ENCODE results near the gene SND1.
"Not testable (repeated sequence)": the region's sequence is repeated elsewhere in the genome, so short reads cannot be mapped to it uniquely, and the experiment has no call there.

SND1 gene

DNA sequence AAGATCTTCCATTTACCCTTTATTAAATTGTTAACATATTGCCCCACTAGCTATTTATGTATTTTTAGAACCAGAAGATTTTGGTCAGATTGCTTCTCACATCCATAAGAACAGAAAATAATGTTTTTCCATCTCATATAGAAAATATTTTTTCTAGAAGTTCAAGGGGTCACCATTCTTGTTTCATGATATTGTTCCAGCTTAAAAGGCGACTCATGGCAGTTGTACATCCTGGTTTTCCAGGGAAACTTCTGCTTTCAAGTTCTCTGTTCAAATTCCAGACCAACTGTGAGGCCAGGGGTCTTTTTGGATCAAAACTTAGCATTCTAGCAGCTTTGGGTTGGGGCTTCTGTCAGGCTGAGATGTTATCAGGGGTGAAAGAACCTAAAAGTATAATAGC lies 294.9 kb downstream of the SND1 start:
- peak; percentile 59 for DNase-seq

DNA sequence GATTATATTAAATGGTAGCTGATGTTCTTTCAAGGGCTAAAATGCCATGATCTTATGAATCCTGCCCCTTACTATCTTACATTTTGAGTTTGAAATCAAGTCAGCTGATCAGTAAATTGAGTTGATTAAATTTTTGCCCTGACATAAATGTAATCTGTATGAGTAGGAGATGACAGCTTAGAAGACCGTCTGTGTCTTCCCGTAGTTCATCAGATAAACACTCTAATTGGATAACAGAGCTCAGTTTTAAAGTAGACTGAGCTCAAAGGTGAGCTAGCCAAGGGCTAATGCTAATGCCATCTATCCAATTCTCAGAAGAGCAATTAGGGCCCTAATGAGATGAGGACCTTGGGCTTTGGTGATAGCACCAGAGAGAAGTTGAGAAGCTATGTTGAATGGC lies 296.3 kb downstream of the SND1 start:
- no peak for DNase-seq

DNA sequence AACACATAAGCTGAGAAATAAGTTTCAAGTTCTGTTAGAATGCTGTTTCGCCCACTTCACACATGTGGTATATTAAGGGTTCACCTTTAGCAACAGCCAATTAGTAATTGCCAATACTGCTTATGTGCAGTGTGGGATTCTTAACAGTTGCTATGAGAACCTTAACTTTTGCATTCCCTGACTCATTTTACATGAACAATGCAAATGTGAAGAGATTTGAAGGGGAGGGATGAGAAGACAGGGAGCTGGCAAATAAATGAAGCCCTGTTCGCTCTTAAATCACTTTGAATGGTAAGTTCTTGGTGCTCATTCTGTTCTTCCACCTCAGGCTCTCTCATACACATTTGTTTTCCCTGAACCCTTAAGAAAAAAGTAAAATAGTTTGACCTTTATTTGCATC lies 296.9 kb downstream of the SND1 start:
- no peak for DNase-seq

DNA sequence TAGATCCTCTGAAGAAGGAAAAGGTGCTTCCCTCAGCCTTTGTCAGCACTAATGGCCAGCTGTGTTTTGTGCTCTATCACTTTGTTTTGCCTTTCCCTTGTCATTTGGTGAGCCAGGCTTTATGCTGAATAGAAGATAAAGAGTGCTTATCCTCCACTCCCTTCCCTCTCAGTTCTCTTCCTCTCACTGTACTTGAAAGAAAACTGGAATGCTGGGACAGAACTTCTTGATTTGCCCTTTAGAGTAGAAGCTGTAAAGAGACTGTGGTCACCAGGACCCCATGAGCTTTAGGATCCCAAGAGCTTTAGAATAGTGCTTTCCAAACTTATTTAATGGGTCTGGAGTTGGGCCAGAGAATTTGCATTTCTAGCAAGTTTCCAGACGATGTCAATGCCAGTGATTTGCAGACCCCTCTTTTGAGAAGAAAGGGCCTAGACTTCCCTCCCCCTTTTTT lies 297.8 kb downstream of the SND1 start:
- DNase-seq: no peak

DNA sequence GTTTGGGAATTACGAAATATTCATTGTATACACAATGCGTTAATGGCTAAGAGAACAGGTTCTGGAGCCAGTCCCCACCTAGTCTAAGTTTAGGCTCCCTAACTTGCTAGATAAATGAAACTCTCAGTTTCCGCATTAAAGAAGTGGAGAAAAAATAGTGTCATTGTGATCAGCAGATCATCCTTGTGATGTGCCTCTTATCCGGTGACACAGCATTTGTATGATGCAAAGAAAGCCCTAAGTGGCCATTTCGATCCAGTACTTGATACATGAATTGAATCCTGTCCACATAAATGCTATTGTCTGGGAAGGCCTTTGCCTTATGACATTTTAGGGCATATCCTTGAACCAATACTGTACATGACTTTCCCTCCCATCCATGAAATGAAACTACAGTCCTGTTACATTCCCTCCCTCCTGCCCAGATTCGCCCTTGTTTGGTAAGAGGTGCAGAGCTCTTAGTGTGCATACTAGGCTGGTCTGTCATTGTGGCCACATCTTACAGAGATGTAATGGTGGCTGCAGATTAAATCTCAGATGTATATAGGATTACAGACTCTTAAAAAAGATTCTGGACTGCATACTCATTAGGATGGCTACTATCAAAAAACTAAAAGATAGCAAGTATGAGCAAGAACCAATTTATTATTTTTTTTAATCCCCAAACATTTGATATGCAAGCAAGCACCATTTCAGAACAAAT lies 298.4 kb downstream of the SND1 start:
- DNase-seq: no peak

DNA sequence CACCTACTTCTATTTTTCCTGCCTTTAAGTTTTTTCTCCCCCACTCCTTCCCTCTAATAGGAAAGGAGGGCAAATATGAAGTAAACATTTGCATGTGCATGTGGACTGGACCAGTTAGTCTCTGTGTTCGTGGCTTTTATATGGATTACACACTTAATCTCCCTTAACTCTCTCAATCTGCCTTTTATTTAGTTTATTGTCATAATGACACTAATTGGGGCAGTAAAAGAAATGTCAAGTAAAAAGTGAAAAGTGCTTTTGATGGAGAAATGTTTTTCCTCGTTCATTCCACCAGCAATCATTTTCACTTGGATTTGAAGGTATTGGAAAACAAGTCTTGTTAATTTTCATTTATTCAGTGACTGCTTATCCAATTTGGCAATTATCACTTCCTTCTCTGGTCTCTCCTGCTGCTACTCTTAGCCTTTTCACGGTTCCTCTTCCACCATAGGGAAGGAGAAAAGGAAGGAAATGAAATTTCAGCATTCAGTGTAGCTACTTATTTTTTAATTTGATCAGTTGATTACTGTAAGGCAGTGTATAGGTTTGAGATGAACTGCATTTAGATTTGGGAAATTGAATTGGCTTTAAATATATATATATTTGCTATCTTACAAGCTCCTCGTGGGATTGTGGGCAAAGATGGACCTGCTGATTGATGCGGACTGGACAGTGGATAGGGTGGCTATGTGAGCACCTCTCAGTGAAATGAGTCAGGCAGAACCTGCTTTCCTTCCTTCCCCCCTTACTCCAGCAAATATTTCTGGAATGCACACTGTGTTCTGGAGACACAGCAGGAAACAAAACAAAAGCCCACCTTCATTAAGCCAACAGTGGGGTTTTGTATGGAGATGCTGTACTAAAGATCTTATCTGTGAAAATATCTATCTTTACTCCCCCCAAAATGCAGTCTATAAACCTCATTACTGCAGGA lies 301.7 kb downstream of the SND1 start:
- peak; percentile 15 for DNase-seq

DNA sequence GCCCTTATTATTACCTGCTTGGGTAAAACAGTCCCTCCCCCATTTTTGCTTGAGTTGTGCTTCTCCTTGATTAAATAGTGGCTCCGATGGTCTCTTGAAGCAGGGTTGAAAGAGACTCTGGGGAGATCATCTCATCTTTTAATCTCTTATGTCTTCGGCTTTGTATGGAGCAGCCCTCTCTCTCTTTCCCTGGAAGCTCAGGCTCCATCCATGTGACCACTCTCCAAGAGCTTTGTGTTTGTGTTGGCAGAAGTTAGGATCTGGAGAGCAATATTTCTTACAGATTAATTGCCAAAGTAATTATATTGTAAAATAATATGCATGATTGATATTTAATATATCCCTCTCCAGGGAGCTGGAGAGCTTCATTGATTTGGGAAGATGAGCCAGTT lies 302.4 kb downstream of the SND1 start:
- DNase-seq: no peak

DNA sequence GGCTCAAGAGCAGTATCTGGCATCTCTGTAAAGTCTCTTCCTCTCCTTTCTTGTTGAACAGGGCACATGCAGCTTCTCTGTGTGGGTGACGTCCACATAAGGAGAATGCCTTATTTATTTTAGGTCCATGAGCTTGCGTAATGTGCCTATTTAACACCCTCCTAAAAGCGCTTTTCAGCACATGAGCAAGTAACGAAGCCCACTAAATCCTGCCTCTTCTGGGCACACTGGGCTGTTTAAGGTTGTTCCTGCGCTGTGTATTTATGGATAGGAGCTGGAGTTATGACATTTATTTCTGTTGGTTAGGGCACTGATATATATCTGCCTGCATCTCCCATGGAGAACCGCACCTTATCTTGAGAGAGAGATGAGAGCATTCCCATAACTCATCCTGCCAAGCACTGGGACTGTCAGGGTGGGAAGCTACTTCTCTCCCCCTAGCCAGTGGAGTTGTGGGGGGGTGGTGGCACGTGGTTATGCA lies 303.1 kb downstream of the SND1 start:
- no peak for DNase-seq

DNA sequence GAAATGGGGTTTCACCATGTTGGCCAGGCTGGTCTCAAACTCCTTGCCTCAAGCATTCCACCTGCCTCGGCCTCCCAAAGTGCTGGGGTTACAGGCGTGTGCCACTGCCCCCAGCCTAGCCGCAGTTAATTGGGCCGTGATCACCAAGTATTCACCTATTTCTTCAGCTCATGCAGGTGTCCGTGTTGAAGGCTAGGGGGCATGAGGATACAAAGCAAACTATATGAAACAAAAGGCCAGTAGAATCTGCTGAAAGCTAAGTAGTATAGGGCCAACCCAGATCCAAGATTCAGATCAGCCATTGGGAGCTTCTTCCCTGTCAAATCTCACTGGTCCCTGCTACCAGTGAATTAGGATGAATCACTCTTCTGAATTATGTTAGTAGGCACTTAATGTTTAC lies 305.9 kb downstream of the SND1 start:
- DNase-seq: no peak

DNA sequence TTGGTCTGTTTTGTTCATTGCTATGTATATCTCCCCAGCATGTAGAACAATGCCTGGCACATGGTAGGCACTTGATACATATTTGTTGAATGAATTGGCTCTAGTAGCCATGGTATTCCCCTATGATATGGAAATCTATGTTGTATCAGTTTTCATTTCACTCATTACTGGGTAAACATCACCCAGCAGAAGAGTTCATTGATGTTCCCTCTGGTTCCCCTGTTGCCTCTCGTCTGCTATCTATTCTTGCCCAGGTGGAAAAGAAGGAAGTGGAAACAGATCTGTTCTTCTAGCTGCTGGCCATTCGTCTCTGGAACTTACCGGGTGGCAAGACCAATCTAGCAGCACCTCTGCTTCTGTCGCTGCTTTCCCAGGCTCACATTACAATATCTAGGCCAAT lies 307.8 kb downstream of the SND1 start:
- DNase-seq: no peak

DNA sequence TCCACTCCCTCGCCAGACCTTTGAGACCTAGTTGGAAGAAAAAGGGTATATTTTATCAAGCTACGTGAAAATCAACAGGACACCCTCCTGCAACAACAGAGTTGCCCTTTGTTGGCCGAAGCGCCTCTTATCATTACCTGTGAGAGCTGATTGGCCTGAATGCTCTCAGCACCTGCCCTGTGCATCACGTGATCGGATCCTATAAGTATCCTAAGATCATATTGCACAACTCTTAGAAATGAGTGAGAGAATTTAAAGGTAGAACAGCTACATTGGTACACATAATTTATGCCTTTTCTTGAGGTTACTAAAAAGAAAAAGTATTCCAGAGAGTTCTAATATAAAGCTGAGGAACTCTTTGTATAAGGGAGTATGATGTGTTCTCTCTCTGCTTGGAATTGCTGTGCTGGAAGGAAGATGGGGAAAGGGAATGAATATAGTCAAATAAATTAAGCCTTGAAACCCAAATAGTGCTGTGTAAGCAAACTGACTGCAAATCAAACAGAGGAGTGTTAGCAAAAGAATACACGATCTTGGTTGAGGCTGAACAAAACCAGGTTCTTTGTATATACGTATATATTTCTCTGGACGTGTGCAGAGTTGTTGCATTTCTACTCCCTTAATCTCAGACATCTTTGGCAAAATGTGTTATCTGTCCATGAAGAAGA lies 309.9 kb downstream of the SND1 start:
- no peak for DNase-seq

DNA sequence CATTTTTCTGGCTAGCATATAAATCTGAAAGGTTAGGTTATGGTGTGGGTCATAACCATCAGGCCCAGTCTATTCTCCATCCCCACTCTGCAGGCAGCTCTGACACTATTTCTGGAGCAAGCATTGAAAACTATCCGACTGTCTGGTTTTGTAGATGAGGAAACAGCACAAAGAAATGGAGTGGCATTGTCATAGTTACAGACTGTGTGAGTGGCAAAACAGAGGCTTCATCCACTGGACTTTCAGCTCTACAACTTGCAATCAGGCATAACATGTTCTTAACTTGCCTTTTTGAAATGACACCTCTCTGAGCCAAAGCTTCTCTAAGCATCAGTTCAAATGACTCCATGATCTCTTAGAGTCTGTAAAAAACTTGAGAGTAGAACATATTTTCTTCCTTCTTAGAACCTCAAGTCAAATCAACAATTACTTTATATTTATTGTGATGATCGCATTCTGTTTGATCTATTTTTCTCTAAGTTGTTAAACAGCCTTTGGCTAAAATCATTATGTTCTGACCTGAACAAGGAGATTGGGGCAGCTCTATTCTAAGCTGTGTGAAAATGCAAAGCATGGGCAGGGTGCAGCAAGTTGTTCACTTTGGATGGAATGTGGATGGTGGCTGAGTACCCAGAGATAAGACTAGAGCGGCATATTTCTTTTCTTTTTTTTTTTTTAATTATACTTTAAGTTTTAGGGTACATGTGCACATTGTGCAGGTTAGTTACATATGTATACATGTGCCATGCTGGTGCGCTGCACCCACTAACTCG lies 310.8 kb downstream of the SND1 start:
- no peak for DNase-seq

DNA sequence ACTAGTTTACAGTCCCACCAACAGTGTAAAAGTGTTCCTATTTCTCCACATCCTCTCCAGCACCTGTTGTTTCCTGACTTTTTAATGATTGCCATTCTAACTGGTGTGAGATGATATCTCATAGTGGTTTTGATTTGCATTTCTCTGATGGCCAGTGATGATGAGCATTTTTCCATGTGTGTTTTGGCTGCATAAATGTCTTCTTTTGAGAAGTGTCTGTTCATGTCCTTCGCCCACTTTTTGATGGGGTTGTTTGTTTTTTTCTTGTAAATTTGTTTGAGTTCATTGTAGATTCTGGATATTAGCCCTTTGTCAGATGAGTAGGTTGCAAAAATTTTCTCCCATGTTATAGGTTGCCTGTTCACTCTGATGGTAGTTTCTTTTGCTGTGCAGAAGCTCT lies 311.9 kb downstream of the SND1 start:
- DNase-seq: not testable (repeated sequence)

DNA sequence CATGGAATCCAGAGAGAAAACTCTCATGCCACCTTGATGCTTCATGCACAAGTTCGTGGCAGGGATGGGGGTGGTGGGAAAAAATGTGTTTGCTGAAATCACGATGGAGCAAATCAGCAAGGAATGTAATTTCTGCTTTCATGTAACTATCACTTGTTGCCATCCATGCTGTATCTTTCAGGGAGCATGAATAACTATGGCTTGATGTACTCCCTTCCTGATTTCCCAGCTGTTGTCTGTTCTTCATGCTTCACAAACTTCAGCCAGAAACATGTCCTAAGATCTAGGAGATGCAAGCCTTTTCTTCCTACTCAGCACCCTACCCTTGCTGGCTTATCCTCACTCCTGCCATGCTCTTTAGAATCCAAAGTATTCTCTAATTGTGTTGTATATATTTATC lies 315.3 kb downstream of the SND1 start:
- no peak for DNase-seq

DNA sequence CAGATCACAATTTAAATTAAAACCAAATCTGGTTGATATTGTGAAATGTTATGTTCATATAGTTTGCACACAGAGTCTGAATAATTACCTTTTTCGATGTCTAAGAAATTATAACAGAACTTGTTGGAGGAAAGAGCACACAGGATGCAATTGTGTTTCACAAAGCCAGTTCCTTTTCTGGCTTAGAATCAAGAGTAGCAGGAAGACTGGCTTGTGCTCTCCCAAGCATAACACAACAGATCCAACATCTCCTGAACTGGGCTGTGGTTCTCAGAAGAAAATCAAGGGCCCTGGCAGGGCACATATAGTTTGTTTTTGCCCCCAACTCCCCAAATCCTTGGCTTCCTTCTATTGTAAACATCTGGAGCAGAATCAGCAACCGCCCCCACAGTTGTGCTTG lies 316.6 kb downstream of the SND1 start:
- no peak for DNase-seq

DNA sequence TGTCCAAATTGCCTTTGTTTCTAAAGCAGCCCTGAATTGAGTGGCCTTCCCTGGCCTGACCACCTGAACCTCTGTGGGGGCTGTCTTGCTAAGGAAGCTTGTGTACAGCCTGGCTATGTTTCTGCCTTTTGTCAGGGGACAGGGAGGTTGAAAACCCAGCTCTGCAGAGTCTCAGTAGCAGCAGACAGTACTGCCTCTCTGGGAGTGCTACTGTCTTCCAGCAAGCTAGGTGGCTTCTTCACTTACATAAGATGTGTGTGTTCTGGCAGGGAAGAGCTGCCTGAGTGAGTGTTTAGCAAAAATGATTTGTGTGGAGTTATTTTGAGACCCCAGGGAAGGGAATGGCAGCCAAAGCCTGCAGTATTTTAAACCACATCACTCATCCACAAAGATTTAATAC lies 321.8 kb downstream of the SND1 start:
- DNase-seq: no peak

DNA sequence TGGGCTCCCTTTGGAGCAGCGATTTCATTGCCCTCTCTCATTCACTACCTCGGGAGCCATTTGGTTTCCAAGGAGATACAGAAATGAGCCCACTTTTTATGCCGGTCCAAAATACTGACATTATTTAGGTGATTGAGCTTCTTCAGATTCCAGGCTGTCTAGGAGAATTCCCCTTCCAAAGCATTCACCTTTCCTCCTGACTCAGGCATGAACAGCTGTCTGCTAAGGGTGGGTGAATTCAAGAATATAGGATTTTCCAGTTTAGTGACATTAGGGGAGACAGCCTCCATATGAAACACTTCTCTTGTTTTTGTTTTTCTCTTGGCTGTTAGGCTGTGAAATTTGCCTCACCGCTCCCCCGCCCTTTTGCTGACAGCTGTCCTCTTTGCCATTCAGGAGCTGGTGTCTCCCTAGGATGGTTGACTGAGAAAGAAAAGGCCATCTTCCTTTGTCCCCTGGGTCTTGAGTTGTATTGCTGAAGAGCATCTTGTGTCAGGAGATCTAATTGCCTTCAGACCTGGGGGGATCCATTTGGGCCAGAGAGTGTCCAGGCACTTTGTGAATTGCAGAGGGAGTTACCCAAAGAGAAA lies 322.5 kb downstream of the SND1 start:
- DNase-seq: no peak

DNA sequence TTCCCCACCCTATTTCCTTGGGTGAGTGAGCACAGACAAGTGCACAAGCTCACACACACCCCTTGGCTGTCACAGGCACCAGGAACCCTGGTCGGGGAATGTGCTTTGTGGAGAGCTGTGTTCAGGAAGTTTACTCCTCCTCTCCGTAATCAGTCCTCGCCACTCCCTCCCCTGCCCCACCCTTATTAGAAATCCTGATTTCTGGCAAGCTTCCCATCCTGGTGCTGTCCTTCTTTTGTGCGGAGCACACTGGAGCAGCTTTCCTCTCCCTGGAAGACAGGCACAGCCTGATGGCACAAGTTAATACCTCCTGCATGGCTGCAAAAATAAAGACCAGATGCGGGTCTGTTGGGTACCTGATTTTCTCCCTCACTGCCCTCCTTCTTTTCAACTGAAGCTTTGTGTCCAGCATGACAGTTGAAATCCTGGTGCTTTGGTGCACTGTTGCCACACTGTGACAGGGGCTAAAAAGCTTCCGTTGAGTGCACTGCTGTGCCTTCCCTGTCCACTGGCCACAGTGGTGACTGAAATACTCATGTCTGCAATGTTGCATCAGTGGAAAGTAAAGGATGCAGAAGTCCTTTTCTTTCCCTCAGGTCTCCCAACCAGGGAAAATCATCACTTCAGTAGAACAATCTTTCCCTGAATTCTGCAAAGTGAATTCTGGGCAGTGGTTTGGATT lies 324.2 kb downstream of the SND1 start:
- no peak for DNase-seq

DNA sequence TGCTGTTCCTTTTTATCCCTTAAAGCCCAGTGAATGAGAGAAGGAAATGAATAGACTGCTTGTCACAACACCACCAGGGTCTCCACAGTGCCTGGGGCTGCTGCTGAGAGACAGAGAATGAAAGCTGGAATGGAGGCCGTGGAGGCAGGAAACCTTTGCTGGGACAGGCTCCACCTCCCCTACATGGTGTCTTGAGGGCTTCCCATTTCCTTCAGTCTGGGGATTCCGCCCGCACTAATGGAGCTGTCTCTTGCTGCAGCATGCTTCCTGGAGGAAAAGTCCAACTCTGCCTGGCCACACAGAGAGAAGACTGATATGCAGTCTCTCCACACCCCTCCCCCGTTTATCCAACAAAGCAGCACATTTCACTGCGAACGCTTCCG lies 324.7 kb downstream of the SND1 start:
- no peak for DNase-seq

DNA sequence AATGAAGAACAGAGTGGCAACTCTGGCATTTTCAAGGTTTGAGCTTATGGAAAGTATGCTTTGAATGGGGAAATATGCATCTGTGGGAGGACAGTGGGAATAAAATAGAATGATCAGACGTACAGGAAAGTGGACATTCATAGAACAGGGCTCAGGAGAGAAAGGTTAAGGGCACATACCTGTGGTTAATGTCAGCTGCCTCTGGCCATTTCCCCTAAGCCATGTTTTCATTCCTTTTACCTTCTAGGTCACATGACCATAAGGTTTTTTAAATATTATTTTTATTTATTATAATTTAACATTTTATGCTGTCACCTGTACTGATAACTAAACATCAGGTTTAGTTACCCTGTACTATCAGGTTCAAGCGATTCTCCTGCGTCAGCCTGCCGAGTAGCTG lies 326.4 kb downstream of the SND1 start:
- no peak for DNase-seq

DNA sequence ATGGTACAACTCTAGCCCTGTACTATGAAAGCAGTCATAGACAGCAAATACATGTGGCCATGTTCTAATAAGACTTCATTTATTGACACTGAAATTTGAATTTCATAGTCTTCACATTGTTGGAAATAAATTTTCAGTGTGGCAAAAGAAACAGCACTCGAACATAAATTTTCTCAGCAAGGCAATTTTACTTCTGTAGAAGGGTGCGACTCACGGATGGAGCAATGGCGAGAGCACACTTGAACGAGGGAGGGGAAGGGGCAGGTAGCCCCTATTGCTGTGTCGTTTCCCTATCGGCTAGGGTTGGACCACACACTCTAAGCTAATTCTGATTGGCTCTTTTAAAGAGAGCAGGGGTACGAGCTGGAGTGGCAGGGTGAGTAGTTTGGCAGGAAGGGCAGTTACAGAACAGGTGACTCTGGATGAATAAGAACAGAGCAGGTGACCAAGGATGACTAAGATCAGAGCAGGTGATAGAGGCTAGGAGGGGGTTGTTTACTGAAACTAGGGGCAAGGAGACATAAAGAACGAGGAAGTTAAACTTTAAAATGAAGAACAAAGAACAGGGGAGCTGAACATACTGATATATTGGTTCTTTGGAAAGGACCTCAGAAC lies 327.2 kb downstream of the SND1 start:
- DNase-seq: no peak

Measured in fibroblast of skin of right biceps (primary cell).